Measurements from ENCODE around the gene KRTAP16-1.

The KRTAP16-1 gene

GRCh38 chr17:41304091-41304490 is 5.0 kb downstream of the KRTAP16-1 start:
- H3K36me3 ChIP-seq = no peaks in the 10 kb centered on the region
- no peaks in the 10 kb centered on the region for H3K9me3 ChIP-seq
- no peaks in the 10 kb centered on the region for H3K27me3 ChIP-seq
- peaks cover 39 to 44% of the 10 kb centered on the region in 2 experiments for H3K4me1 ChIP-seq (ENCODE audit: control insufficient read depth in 1 of 2, insufficient read depth in 1 of 2, low read depth in 1 of 2, low read length in 1 of 2)
- no peak overlapping the region for H3K4me3 ChIP-seq (ENCODE audit: low read depth in 1 of 2, low read length in 1 of 2)
- no peak overlapping the region for H3K27ac ChIP-seq
- no peak for TF ChIP-seq CTCF (IDR thresholded peaks at IDR 0.05)

GRCh38 chr17:41302981-41303380 is 6.1 kb downstream of the KRTAP16-1 start:
- H3K36me3 ChIP-seq = no peaks in the 10 kb centered on the region
- H3K27ac ChIP-seq = no peak overlapping the region
- TF ChIP-seq CTCF (IDR thresholded peaks at IDR 0.05) = no peak
- no peak overlapping the region for H3K4me3 ChIP-seq (ENCODE audit: low read depth in 1 of 2, low read length in 1 of 2)
- no peaks in the 10 kb centered on the region for H3K27me3 ChIP-seq
- H3K9me3 ChIP-seq = no peaks in the 10 kb centered on the region
- peaks cover 28 to 33% of the 10 kb centered on the region in 2 experiments for H3K4me1 ChIP-seq (ENCODE audit: control insufficient read depth in 1 of 2, insufficient read depth in 1 of 2, low read depth in 1 of 2, low read length in 1 of 2)

GRCh38 chr17:41301916-41302901 is 6.9 kb downstream of the KRTAP16-1 start, which contains the start of gene KRTAP29-1:
Gene KRTAP29-1, minus strand, starts transcription at chr17:41302851. Its CDS starts 0 bp downstream, at chr17:41302851.
- Histone ChIP-seq H3K27me3 (no peaks in the 10 kb centered on the region), H3K4me1 (ENCODE audit: control insufficient read depth in 1 of 2, insufficient read depth in 1 of 2, low read depth in 1 of 2, low read length in 1 of 2) (peaks cover 21 to 26% of the 10 kb centered on the region in 2 experiments), H3K27ac (no peak within 1 kb of the TSS), H3K9me3 (no peaks in the 10 kb centered on the region), H3K36me3 (no peaks in the 10 kb centered on the region), H3K4me3 (ENCODE audit: low read depth in 1 of 2, low read length in 1 of 2) (no peak within 1 kb of the TSS)
- TF ChIP-seq CTCF (IDR thresholded peaks at IDR 0.05) = no peak

- H3K27ac ChIP-seq = no peak overlapping the region
- peaks cover 12 to 22% of the 10 kb centered on the region in 2 experiments for H3K4me1 ChIP-seq (ENCODE audit: control insufficient read depth in 1 of 2, insufficient read depth in 1 of 2, low read depth in 1 of 2, low read length in 1 of 2)
- H3K9me3 ChIP-seq = no peaks in the 10 kb centered on the region
- no peak for TF ChIP-seq CTCF (IDR thresholded peaks at IDR 0.05)
- H3K27me3 ChIP-seq = no peaks in the 10 kb centered on the region
- no peak overlapping the region for H3K4me3 ChIP-seq (ENCODE audit: low read depth in 1 of 2, low read length in 1 of 2)
- H3K36me3 ChIP-seq = no peaks in the 10 kb centered on the region
Measured at GRCh38 chr17:41301204-41301790, 7.8 kb downstream of the KRTAP16-1 start.

GRCh38 chr17:41298458-41299135 is 10.5 kb downstream of the KRTAP16-1 start:
- H3K9me3 ChIP-seq = no peaks in the 10 kb centered on the region
- TF ChIP-seq CTCF (IDR thresholded peaks at IDR 0.05) = no peak
- no peak overlapping the region for H3K4me3 ChIP-seq (ENCODE audit: low read depth in 1 of 2, low read length in 1 of 2)
- H3K36me3 ChIP-seq = no peaks in the 10 kb centered on the region
- H3K27me3 ChIP-seq = no peaks in the 10 kb centered on the region
- no peak overlapping the region for H3K27ac ChIP-seq
- H3K4me1 ChIP-seq (ENCODE audit: control insufficient read depth in 1 of 2, insufficient read depth in 1 of 2, low read depth in 1 of 2, low read length in 1 of 2) = peaks cover 12 to 22% of the 10 kb centered on the region in 2 experiments
